Astrocyte (in vitro differentiated cells and primary cell): ENCODE data around the gene PIWIL1. TPM values are rescaled to one million over a fixed set of nuclear protein-coding genes. Genes with fewer than 3 reads are reported as not detected.

Experiments used
- DNase-seq: peaks from one replicate; pipeline ENCODE4 v3.0.0-alpha.2; 2010; ENCODE audit warnings: low read depth
- FAIRE-seq: peaks from 2 replicates; lab custom pipeline; 2011; peaks lifted over from hg19 to GRCh38; lab: Jason Lieb, UNC
- H2AFZ ChIP-seq: 2 replicates; pipeline ENCODE4 v1.6.0; 2012; ENCODE audit warnings: low read depth, low read length, inconsistent platforms
- H3K27ac ChIP-seq: 2 replicates; pipeline ENCODE4 v1.5.1; 2011; ENCODE audit warnings: low read depth, low read length, inconsistent platforms
- H3K27me3 ChIP-seq: 2 replicates; pipeline ENCODE4 v1.6.0; 2011; ENCODE audit warnings: low read length, inconsistent platforms; ENCODE audit not compliant: insufficient read depth
- H3K36me3 ChIP-seq: 2 replicates; pipeline ENCODE4 v1.5.1; 2011; ENCODE audit warnings: low read length, inconsistent platforms; ENCODE audit not compliant: insufficient read depth
- H3K4me1 ChIP-seq: 2 replicates; pipeline ENCODE4 v1.5.1; 2011; ENCODE audit warnings: low read length, inconsistent platforms; ENCODE audit not compliant: insufficient read depth
- H3K4me2 ChIP-seq: 2 replicates; pipeline ENCODE4 v1.6.0; 2012; ENCODE audit warnings: low read length, inconsistent platforms
- H3K4me3 ChIP-seq: 2 replicates; pipeline ENCODE4 v1.5.1; 2011; ENCODE audit warnings: low read depth, mild to moderate bottlenecking, low read length, inconsistent platforms; ENCODE audit not compliant: insufficient read depth
- H3K79me2 ChIP-seq: 2 replicates; pipeline ENCODE4 v1.6.0; 2012; ENCODE audit warnings: mild to moderate bottlenecking, low read length, inconsistent platforms; ENCODE audit not compliant: insufficient read depth
- H3K9ac ChIP-seq: 2 replicates; pipeline ENCODE4 v1.6.0; 2012; ENCODE audit warnings: mild to moderate bottlenecking, low read length, inconsistent platforms
- H3K9me3 ChIP-seq: 2 replicates; pipeline ENCODE4 v1.5.1; 2012; ENCODE audit warnings: low read depth, mild to moderate bottlenecking, low read length, inconsistent platforms; ENCODE audit not compliant: insufficient read depth
- H4K20me1 ChIP-seq: 2 replicates; pipeline ENCODE4 v1.6.0; 2012; ENCODE audit warnings: low read length, inconsistent platforms; ENCODE audit not compliant: insufficient read depth
- H3K27ac Mint-ChIP-seq: one replicate; pipeline ENCODE4 v1.8.0; 2021; ENCODE audit warnings: mild to moderate bottlenecking, mixed read lengths; ENCODE audit not compliant: unreplicated experiment
- H3K27me3 Mint-ChIP-seq: one replicate; pipeline ENCODE4 v1.8.0; 2021; ENCODE audit warnings: low read depth, mixed read lengths; ENCODE audit not compliant: unreplicated experiment
- H3K36me3 Mint-ChIP-seq: one replicate; pipeline ENCODE4 v1.8.0; 2021; ENCODE audit warnings: low read depth, mixed read lengths; ENCODE audit not compliant: unreplicated experiment
- H3K4me1 Mint-ChIP-seq: one replicate; pipeline ENCODE4 v1.8.0; 2021; ENCODE audit warnings: low read depth, mixed read lengths; ENCODE audit not compliant: unreplicated experiment
- H3K4me3 Mint-ChIP-seq: one replicate; pipeline ENCODE4 v1.8.0; 2021; ENCODE audit warnings: mild to moderate bottlenecking, moderate library complexity, mixed read lengths; ENCODE audit not compliant: unreplicated experiment
- H3K9me3 Mint-ChIP-seq: one replicate; pipeline ENCODE4 v1.8.0; 2021; ENCODE audit warnings: mild to moderate bottlenecking, mixed read lengths; ENCODE audit not compliant: unreplicated experiment
- EZH2 ChIP-seq: IDR thresholded peaks from 2 replicates; pipeline ENCODE4 v1.6.1; 2012; ENCODE audit warnings: mild to moderate bottlenecking, low read length, inconsistent platforms; ENCODE audit not compliant: insufficient read depth
- total RNA-seq: library from RNA; stranded (reverse); gene quantifications from 2 replicates; pipeline ENCODE4 v1.2.1, GENCODE V29; 2021
- TF ChIP-seq, protein P1 (sequence below): IDR thresholded peaks from 2 replicates; pipeline ENCODE4 v1.5.1; 2011; ENCODE audit warnings: low read depth, mild to moderate bottlenecking, inconsistent platforms, low read length, moderate library complexity; ENCODE audit not compliant: insufficient read depth

The PIWIL1 gene
- total RNA-seq, 1 donor from 2014 or later = not detected

DNA sequence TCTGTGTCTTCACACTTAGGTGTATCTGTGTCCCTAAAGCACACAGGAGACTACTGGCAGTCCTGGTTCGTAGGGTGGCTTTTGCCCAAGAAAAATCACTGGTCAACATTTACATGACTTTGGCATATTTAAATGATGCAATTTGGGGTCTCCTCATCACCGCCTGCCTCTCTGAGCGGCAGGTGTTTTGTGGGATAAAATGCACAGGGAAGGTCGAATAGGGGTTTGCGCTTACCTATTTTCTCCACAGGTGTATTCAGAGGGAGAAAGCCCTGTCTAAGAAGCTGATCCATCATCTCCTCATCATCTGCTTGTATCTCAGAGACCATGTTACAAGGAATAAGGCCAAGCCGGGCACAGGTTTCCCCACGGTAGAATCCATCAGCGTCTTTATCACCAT, 74.7 kb downstream of the PIWIL1 start:
- H3K4me3 ChIP-seq = no peak overlapping the region
- H3K4me2 ChIP-seq = no peak overlapping the region
- H3K36me3 ChIP-seq = no peaks in the 10 kb centered on the region
- H4K20me1 ChIP-seq = no peaks in the 10 kb centered on the region
- H3K27me3 ChIP-seq = no peaks in the 10 kb centered on the region
- Mint-ChIP-seq H3K4me1 (no peaks in the 10 kb centered on the region), H3K9me3 (no peaks in the 10 kb centered on the region), H3K36me3 (no peaks in the 10 kb centered on the region), H3K27me3 (no peaks in the 10 kb centered on the region), H3K27ac (no peak overlapping the region), H3K4me3 (no peak overlapping the region)
- DNase-seq (no peak), FAIRE-seq (no peak)
- H2AFZ ChIP-seq = no peak overlapping the region
- no peak overlapping the region for H3K9ac ChIP-seq
- no peaks in the 10 kb centered on the region for H3K9me3 ChIP-seq
- no peaks in the 10 kb centered on the region for H3K4me1 ChIP-seq
- TF ChIP-seq, protein P1, sequence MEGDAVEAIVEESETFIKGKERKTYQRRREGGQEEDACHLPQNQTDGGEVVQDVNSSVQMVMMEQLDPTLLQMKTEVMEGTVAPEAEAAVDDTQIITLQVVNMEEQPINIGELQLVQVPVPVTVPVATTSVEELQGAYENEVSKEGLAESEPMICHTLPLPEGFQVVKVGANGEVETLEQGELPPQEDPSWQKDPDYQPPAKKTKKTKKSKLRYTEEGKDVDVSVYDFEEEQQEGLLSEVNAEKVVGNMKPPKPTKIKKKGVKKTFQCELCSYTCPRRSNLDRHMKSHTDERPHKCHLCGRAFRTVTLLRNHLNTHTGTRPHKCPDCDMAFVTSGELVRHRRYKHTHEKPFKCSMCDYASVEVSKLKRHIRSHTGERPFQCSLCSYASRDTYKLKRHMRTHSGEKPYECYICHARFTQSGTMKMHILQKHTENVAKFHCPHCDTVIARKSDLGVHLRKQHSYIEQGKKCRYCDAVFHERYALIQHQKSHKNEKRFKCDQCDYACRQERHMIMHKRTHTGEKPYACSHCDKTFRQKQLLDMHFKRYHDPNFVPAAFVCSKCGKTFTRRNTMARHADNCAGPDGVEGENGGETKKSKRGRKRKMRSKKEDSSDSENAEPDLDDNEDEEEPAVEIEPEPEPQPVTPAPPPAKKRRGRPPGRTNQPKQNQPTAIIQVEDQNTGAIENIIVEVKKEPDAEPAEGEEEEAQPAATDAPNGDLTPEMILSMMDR = no peak
- TF ChIP-seq EZH2 = no peak
- H3K27ac ChIP-seq = no peak overlapping the region
- no peaks in the 10 kb centered on the region for H3K79me2 ChIP-seq

DNA sequence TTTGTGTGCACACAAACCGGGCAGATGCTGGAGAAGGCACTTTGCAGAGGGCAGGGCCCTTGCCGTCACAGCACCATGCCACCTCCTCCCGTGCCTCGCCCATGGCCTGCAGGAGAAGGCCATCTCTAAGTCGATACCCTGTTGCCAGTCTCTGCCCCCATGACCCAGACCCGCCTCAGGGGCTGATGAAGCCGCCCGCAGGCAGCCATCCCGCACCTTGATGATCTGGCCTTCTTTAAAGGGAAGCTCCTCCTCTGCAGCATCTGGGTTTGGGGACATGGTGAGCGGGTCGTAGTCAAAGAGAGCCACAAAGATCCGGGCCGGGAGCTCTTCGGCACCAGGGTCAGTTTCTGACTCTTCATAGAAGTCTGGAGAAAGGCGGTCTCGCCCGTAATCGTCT, 76.2 kb downstream of the PIWIL1 start:
- peaks cover 3% of the 10 kb centered on the region for H3K9me3 ChIP-seq

DNA sequence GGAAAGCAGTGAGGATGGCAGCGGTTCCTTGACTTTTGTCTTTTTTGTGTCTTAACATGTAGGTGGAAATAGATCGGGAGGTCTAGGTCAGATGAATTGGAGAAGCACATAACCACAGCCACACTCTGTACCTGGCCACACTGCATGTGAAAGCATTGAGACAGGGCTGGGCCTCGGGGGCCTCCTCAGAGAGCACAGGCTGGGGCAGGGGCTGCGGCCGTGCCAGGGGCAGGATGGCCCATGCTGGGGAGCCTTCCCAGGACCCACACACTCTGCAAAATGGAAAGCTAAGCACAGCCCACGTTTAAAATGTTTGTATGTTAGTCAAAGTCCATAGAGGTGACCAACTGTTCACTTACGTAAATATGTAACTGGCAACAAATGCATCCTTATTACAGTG, 76.7 kb downstream of the PIWIL1 start:
- peaks cover 2% of the 10 kb centered on the region for H3K9me3 Mint-ChIP-seq
- no peak overlapping the region for H2AFZ ChIP-seq
- no peak overlapping the region for H3K9ac ChIP-seq
- H3K36me3 Mint-ChIP-seq = no peaks in the 10 kb centered on the region
- H3K9me3 ChIP-seq = peaks cover 5% of the 10 kb centered on the region
- H3K27ac ChIP-seq = no peak overlapping the region
- no peaks in the 10 kb centered on the region for H3K27me3 ChIP-seq
- no peak for TF ChIP-seq EZH2
- TF ChIP-seq, protein P1 = no peak
- no peaks in the 10 kb centered on the region for H3K4me1 Mint-ChIP-seq
- H3K36me3 ChIP-seq = no peaks in the 10 kb centered on the region
- no peak overlapping the region for H3K4me3 ChIP-seq
- peaks cover 3% of the 10 kb centered on the region for H3K27me3 Mint-ChIP-seq
- DNase-seq (no peak), FAIRE-seq (no peak)
- H3K4me1 ChIP-seq = no peaks in the 10 kb centered on the region
- H3K27ac Mint-ChIP-seq = no peak overlapping the region
- no peaks in the 10 kb centered on the region for H4K20me1 ChIP-seq
- no peak overlapping the region for H3K4me3 Mint-ChIP-seq
- H3K4me2 ChIP-seq = no peak overlapping the region
- no peaks in the 10 kb centered on the region for H3K79me2 ChIP-seq

More for the DNA sequence above, 76.2 kb downstream of the PIWIL1 start:
- no peaks in the 10 kb centered on the region for H4K20me1 ChIP-seq
- no peak for FAIRE-seq
- peaks cover 2% of the 10 kb centered on the region for H3K9me3 Mint-ChIP-seq
- no peak for DNase-seq
- no peak overlapping the region for H3K4me2 ChIP-seq
- H3K27ac ChIP-seq = no peak overlapping the region
- no peak overlapping the region for H3K4me3 ChIP-seq
- no peaks in the 10 kb centered on the region for H3K79me2 ChIP-seq
- no peak overlapping the region for H3K27ac Mint-ChIP-seq
- no peaks in the 10 kb centered on the region for H3K4me1 ChIP-seq
- H3K36me3 ChIP-seq = no peaks in the 10 kb centered on the region
- TF ChIP-seq, protein P1 = no peak
- no peak for TF ChIP-seq EZH2
- no peaks in the 10 kb centered on the region for H3K4me1 Mint-ChIP-seq
- no peak overlapping the region for H3K9ac ChIP-seq
- no peaks in the 10 kb centered on the region for H3K27me3 ChIP-seq
- no peaks in the 10 kb centered on the region for H3K36me3 Mint-ChIP-seq
- H3K4me3 Mint-ChIP-seq = peak overlapping the region; percentile 24
- H2AFZ ChIP-seq = no peak overlapping the region
- peaks cover 3% of the 10 kb centered on the region for H3K27me3 Mint-ChIP-seq
